GM19452 (cell line): ENCODE measurements around the gene ZCCHC18.

ENCODE experiments used
- ATAC-seq: cut with Tn5 transposase; IDR thresholded peaks from one replicate; pipeline ENCODE4 v1.9.1; 2021; ENCODE audit not compliant: unreplicated experiment

The ZCCHC18 gene

DNA sequence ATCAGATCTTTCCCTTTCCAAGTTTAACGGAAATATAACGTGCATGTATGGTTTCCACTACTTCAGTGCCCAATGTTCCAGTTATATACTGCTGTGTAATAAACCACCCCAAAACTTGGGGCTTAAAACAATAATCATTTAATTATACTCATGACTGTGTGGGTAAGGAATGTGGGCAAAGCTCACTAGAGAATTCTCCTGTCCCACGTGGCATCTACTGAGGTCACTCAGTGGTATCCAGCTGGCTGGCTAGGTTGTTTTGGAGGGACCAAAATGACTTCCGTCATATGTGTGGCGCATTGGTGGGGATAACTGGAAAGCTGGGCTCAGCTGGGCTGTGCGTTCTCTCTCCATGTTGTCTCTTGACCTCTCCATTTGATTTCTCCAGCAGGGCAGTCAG lies 18.5 kb downstream of the ZCCHC18 start:
- ATAC-seq = no peak

DNA sequence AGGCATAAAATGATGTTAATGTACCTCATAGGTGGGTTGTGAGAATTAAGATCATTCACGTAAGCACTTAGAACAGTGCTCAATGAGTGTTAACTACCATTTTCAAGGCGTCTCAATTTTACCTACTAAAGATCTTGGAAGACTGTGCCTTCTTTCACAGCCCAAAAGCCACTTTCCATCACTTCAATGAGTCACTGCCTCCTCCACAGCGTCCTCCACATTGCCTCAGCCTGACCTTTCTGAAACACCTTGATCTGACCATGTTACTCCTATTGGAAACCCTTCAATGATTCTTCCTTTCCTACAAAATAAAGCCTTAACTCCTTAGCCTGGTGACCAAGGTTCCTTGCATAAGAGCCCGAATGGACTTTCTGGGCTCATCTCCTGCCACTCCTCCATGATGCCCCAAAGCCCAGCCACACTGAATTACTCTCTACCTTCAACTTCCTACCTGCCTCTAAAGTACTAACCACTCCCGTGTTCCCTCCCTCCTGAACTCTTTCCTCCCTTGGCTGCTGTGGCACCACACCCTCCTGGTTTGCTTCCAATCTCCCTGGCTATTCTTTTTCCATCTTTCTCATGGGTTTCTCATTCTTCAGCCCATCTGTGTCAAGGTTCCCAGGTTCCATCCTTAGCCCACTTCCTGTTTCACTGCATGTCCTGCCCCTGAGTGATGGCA lies 22.4 kb downstream of the ZCCHC18 start:
- no peak for ATAC-seq

DNA sequence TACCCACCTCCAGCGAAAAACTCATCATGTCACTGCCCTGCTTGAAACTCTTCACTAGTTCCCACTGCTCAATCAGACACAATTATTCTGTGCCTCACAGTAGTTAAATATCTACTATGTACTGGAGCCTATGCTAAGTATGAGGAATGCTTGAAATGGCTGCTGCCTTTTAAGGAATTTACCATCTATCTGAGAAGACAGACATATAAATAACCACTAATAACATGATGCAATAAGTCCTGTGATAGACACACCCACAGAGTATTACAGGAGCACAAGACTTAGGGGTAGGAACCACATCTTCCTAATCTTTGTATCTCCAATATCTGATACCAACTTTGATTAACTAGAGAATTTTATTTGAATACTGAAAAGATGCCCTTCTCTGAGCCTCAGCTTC lies 23.4 kb downstream of the ZCCHC18 start:
- ATAC-seq = no peak

DNA sequence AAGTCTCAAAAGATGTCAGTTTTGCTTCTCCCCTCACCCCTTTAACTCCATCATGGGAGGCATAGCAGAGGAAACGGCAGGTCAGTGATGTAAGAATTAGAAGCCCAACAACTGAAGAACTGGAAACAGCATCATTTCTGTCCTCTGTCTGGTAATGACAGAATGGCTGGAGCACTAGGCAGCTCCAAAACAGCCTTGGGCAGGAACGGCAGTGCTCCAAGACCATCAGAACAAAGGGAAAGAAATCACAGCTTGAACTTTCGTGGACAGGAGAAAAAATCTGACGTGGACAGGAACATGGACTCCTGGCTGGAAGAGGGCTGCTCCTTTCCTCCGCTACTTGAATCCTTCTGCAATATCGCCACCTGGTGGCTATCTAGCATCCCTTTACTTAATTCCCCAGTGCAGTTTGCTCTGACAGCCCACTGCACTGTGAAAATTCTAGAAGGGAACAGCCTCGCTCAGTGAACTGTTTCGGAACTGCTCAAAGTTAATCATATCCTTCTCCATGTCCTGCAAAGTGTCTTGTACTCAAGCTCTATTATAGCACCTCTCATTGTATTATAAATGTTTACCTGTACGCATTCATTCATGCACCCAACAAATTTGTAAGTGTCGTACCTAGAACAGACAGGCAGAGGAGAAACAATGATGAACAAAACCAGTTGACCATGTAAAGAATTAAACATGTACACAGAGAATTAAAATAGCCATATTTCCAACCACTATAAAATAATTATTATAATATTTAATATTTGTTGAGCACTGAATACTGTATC lies 24.1 kb downstream of the ZCCHC18 start:
- peak; percentile 84 for ATAC-seq

DNA sequence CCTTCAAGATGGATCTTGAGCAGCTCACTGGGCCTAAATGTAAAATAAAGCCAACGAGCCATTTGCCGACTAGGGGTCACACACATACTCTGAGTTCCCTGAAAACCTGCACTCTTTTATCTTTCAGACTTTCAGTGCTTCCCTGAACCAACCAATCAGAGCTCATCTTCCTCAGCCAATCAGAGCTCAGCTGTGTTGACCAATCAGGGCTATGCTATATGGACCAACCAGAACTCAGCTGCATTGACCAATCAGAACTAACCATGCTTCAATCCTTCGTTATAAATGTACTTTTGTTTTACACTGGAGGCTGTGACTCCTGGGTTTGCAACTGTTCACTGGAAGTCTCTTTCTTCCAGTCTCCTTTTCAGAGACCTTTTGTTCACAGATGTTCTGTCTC lies 25.2 kb downstream of the ZCCHC18 start:
- no peak for ATAC-seq

DNA sequence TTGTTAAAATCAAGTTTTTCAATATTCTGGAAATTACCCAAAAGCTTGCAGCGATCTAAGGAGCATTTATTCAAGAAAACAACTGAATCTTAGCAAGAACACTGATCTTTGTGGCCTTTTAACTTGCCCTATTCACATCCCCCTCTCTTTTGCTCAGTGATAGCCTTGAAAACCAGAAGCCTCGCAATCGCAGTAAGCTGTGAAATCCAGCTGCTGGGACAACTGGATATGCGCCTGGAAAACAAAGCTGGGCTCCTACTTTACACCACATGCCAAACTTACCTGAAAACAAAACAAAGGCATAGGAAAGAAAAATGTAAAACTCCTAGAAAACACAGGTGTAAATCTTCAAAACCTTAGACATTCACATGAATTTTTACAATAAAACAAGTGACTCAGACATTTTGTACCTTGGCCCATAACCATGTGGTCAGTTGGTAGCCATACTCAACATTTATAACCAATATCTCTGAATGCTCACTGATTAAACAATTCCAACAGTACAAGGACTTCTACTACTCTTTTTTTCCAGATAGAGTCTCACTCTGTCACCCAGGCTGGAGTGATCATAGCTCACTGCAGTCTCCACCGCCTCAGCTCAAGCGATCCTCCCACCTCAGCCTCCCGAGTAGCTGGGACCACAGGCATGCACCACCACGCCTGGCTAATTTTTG lies 28.9 kb downstream of the ZCCHC18 start:
- ATAC-seq = no peak

DNA sequence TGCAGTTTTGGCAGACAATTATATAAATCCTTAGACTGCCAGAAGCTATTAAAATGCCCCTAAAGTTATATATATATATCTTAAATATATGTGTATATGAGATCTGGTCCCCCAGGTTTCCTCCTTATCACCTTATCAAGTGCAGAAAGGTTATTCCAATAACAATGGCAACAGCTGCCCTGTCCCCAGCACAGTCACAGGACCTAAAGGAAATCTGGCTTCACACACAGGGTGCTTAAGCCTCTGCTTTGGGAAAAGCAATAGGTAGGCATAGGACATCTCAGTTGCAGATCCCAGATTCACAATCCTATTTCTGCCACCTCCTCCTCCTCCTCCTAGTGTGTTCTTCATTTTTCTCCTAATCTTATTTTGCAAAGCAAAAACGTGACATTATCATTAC lies 38.7 kb downstream of the ZCCHC18 start:
- ATAC-seq = no peak

DNA sequence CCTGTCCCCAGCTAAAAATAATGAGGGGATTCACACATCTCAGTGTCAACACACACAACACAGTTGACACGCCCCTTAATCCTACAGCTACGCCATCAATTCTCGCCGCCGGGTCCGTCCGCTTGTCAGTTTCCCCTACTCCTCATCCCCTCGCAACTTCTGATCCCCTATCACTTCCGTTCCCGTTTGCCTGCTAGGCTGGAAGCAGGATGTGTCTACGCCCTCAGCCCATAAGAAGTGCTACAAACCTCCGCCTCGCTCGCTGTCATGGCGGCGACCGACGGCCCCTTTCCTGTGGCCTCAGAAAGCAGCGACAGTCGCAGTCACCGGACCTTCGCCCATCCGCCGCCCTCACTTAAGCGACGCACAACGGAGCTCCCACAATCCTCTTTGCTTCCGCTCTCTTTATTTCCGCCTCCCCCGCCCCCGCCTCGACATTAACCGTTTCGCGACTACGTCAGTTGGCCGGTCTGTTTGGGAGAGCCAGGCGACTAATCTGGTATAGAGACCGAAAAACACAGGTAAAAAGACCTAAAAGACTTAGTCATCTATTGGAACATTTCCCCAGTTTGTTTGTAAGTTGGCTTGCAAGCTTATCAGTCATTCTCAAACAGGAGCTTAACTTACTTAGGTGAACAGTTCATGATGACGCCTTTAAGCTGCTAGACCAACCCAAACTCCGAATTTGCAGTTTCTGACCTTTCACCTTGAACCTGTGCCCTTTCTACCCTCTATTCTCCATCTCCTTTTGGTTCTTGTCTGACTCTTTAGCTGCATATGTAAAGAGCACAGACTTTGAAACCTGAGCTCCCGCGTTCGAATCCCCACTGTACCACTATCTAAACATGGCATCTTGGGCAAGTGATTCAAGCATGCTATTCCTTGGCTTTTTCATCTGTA lies 44.6 kb downstream of the ZCCHC18 start, which contains the start of gene SLC25A53:
SLC25A53 (minus strand) TSS at position 380 of the 900 bp plus-strand sequence. CDS start 51,752 bp downstream, outside the sequence.
- peak; percentile 92 for ATAC-seq
